ENCODE measurements around the gene NWD2.

GRCh38 chr4:37388681-37389365 is 144.3 kb downstream of the NWD2 start:
- TF ChIP-seq CTCF (IDR thresholded peaks at IDR 0.05) = no peak
- TF ChIP-seq ZFX (IDR thresholded peaks at IDR 0.05; ENCODE audit: borderline replicate concordance) = no peak

Data from 22Rv1 (cell line).